HS-5 (cell line): ENCODE results near the gene DLEC1.

Experiments
- DNase-seq: peaks from one replicate; pipeline ENCODE4 v3.0.0-alpha.2; 2012; ENCODE audit warnings: low read depth

Gene DLEC1

GRCh38 chr3:38108649-38109579, 69.9 kb downstream of the DLEC1 start:
- DNase-seq = no peak

- DNase-seq = no peak
Observed at GRCh38 chr3:38109580-38110313, 70.7 kb downstream of the DLEC1 start.

- no peak for DNase-seq
Observed at GRCh38 chr3:38110314-38111050, 71.5 kb downstream of the DLEC1 start.

- DNase-seq = no peak
Observed at GRCh38 chr3:38111201-38111600, 72.2 kb downstream of the DLEC1 start.

- DNase-seq = no peak
Observed at GRCh38 chr3:38111696-38112377, 72.8 kb downstream of the DLEC1 start.

GRCh38 chr3:38112378-38112761, 73.4 kb downstream of the DLEC1 start:
- DNase-seq = no peak

GRCh38 chr3:38114052-38114874, 75.3 kb downstream of the DLEC1 start:
- no peak for DNase-seq

GRCh38 chr3:38114875-38115644, 76.1 kb downstream of the DLEC1 start:
- no peak for DNase-seq

- no peak for DNase-seq
Observed at GRCh38 chr3:38115645-38116427, 76.8 kb downstream of the DLEC1 start.

GRCh38 chr3:38116471-38117162, 77.6 kb downstream of the DLEC1 start:
- DNase-seq = no peak

GRCh38 chr3:38117163-38117716, 78.2 kb downstream of the DLEC1 start:
- DNase-seq = no peak

- DNase-seq = no peak
Observed at GRCh38 chr3:38117748-38118420, 78.9 kb downstream of the DLEC1 start.

- no peak for DNase-seq
Observed at GRCh38 chr3:38118421-38119247, 79.6 kb downstream of the DLEC1 start.

- no peak for DNase-seq
Observed at GRCh38 chr3:38119248-38119544, 80.2 kb downstream of the DLEC1 start.

GRCh38 chr3:38119821-38120692, 81.0 kb downstream of the DLEC1 start:
- DNase-seq = no peak
